ENCODE results near the gene GPANK1.

The GPANK1 gene

GRCh38 chr6:31665501-31666336 is 922 bp upstream of the GPANK1 start, which contains the start of gene CSNK2B:
Gene CSNK2B (plus strand): TSS chr6:31666080. CDS start chr6:31666832, 752 bp downstream.
- DNase-seq: peak; percentile 99 to 100 (median 100)
- intact Hi-C loops (cut with DNase I): no loop called here

GRCh38 chr6:31663961-31664789 is 622 bp downstream of the GPANK1 start:
- intact Hi-C loops (cut with DNase I): loop anchor here (5.0 kb wide), 1 partner anchor 122 kb away; the partner anchor contains the start of gene DDX39B
- peak in 1 of 10 donors; percentile 64 for DNase-seq

- no peak for DNase-seq
- intact Hi-C loops (cut with DNase I): loop anchor here (5.0 kb wide), 1 partner anchor 121 kb away; the partner anchor contains the start of gene DDX39B
Measured at GRCh38 chr6:31663126-31663960, 1.5 kb downstream of the GPANK1 start.

- no peak for DNase-seq
- intact Hi-C loops (cut with DNase I): loop anchor here (5.0 kb wide), 1 partner anchor 120 kb away; the partner anchor contains the start of gene DDX39B
Measured at GRCh38 chr6:31662124-31662723, 2.6 kb downstream of the GPANK1 start.

- DNase-seq: peak in 2 of 10 donors; percentile 21 to 49
- intact Hi-C loops (cut with DNase I): loop anchor here (5.0 kb wide), 1 partner anchor 119 kb away; the partner anchor contains the start of gene DDX39B
Measured at GRCh38 chr6:31661262-31662123, 3.3 kb downstream of the GPANK1 start.

- DNase-seq: peak; percentile 66 to 98 (median 84)
- intact Hi-C loops (cut with DNase I): loop anchor here (5.0 kb wide), 1 partner anchor 118 kb away; the partner anchor contains the start of gene DDX39B
Measured at GRCh38 chr6:31660381-31661261, 4.2 kb downstream of the GPANK1 start, which contains the start of gene C6orf47. Gene C6orf47 (minus strand): TSS chr6:31660778. CDS start chr6:31659947, 831 bp downstream.

- intact Hi-C loops (cut with DNase I): loop anchor here (5.0 kb wide), 1 partner anchor 118 kb away; the partner anchor contains the start of gene DDX39B
- peak in 1 of 10 donors; percentile 70 for DNase-seq
Measured at GRCh38 chr6:31659649-31660380, 5.0 kb downstream of the GPANK1 start.

GRCh38 chr6:31658983-31659648 is 5.7 kb downstream of the GPANK1 start:
- intact Hi-C loops (cut with DNase I): no loop called here
- DNase-seq: peak in 2 of 10 donors; percentile 8 to 67

- intact Hi-C loops (cut with DNase I): no loop called here
- peak in 2 of 10 donors; percentile 24 to 42 for DNase-seq
Measured at GRCh38 chr6:31658158-31658688, 6.6 kb downstream of the GPANK1 start.

GRCh38 chr6:31657406-31658157 is 7.2 kb downstream of the GPANK1 start:
- intact Hi-C loops (cut with DNase I): no loop called here
- no peak for DNase-seq

GRCh38 chr6:31655349-31656237 is 9.2 kb downstream of the GPANK1 start, which contains the start of gene APOM:
Gene APOM (plus strand): TSS chr6:31655894. CDS start chr6:31655967, 73 bp downstream.
- intact Hi-C loops (cut with DNase I): no loop called here
- DNase-seq: no peak

- intact Hi-C loops (cut with DNase I): no loop called here
- no peak for DNase-seq
Measured at GRCh38 chr6:31654574-31655348, 10.0 kb downstream of the GPANK1 start.
